Measurements from ENCODE around the gene PTDSS2. TPM values are rescaled to one million over a fixed set of nuclear protein-coding genes. Genes with fewer than 3 reads are reported as not detected.

PTDSS2 gene
- total RNA-seq, 1 experiment from 2014 or later, result 49.5 TPM

DNA sequence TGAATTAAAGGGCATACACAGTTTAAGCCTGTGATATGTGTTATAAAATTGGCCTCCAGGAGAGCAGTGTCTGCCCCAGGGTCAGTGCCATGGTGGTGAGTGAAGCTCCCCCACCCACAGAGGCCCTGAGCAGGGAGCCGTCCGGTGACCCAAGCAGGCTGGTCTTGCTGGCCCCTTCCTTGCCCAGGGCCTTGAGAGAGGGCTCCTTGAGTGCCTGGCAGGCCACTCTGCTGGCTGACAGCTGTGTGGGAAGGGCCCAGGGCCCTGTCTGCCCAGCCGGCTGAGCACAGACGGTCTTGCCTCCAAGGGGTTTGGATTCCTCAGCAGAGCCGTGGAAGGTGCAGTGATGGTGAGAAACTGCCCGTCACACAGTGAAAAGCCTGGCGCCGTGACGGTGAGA is 25.9 kb downstream of the PTDSS2 start (continued):
- no peak for TF ChIP-seq RORB (CRISPR knock-in tag; IDR thresholded peaks at IDR 0.05)
- no peak for TF ChIP-seq USF2 (CRISPR knock-in tag; IDR thresholded peaks at IDR 0.05)
- TF ChIP-seq ZNF396 (CRISPR knock-in tag; IDR thresholded peaks at IDR 0.05; ENCODE audit: borderline replicate concordance), result no peak
- TF ChIP-seq, protein P1, sequence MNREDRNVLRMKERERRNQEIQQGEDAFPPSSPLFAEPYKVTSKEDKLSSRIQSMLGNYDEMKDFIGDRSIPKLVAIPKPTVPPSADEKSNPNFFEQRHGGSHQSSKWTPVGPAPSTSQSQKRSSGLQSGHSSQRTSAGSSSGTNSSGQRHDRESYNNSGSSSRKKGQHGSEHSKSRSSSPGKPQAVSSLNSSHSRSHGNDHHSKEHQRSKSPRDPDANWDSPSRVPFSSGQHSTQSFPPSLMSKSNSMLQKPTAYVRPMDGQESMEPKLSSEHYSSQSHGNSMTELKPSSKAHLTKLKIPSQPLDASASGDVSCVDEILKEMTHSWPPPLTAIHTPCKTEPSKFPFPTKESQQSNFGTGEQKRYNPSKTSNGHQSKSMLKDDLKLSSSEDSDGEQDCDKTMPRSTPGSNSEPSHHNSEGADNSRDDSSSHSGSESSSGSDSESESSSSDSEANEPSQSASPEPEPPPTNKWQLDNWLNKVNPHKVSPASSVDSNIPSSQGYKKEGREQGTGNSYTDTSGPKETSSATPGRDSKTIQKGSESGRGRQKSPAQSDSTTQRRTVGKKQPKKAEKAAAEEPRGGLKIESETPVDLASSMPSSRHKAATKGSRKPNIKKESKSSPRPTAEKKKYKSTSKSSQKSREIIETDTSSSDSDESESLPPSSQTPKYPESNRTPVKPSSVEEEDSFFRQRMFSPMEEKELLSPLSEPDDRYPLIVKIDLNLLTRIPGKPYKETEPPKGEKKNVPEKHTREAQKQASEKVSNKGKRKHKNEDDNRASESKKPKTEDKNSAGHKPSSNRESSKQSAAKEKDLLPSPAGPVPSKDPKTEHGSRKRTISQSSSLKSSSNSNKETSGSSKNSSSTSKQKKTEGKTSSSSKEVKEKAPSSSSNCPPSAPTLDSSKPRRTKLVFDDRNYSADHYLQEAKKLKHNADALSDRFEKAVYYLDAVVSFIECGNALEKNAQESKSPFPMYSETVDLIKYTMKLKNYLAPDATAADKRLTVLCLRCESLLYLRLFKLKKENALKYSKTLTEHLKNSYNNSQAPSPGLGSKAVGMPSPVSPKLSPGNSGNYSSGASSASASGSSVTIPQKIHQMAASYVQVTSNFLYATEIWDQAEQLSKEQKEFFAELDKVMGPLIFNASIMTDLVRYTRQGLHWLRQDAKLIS (CRISPR knock-in tag; IDR thresholded peaks at IDR 0.05; ENCODE audit: borderline replicate concordance), result no peak
- TF ChIP-seq NR2C2 (CRISPR knock-in tag; IDR thresholded peaks at IDR 0.05), result no peak
- TF ChIP-seq SMAD3 (CRISPR knock-in tag; IDR thresholded peaks at IDR 0.05; ENCODE audit: borderline replicate concordance), result no peak
- TF ChIP-seq MAX (CRISPR knock-in tag; IDR thresholded peaks at IDR 0.05), result no peak
- no peak for TF ChIP-seq GABPB1 (CRISPR knock-in tag; IDR thresholded peaks at IDR 0.05)
- TF ChIP-seq MYBL2 (CRISPR knock-in tag; IDR thresholded peaks at IDR 0.05), result no peak
- TF ChIP-seq TP53 (CRISPR knock-in tag; IDR thresholded peaks at IDR 0.05), result no peak
- TF ChIP-seq, protein P2, sequence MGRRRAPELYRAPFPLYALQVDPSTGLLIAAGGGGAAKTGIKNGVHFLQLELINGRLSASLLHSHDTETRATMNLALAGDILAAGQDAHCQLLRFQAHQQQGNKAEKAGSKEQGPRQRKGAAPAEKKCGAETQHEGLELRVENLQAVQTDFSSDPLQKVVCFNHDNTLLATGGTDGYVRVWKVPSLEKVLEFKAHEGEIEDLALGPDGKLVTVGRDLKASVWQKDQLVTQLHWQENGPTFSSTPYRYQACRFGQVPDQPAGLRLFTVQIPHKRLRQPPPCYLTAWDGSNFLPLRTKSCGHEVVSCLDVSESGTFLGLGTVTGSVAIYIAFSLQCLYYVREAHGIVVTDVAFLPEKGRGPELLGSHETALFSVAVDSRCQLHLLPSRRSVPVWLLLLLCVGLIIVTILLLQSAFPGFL (CRISPR knock-in tag; IDR thresholded peaks at IDR 0.05; ENCODE audit: borderline replicate concordance), result no peak
- TF ChIP-seq, protein P3, sequence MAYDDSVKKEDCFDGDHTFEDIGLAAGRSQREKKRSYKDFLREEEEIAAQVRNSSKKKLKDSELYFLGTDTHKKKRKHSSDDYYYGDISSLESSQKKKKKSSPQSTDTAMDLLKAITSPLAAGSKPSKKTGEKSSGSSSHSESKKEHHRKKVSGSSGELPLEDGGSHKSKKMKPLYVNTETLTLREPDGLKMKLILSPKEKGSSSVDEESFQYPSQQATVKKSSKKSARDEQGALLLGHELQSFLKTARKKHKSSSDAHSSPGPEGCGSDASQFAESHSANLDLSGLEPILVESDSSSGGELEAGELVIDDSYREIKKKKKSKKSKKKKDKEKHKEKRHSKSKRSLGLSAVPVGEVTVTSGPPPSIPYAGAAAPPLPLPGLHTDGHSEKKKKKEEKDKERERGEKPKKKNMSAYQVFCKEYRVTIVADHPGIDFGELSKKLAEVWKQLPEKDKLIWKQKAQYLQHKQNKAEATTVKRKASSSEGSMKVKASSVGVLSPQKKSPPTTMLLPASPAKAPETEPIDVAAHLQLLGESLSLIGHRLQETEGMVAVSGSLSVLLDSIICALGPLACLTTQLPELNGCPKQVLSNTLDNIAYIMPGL (CRISPR knock-in tag; IDR thresholded peaks at IDR 0.05), result no peak

- no peaks in the 10 kb centered on the region for H3K27me3 Mint-ChIP-seq (ENCODE audit: low read depth)
- no peaks in the 10 kb centered on the region for H3K9me3 Mint-ChIP-seq
- peaks cover 5% of the 10 kb centered on the region for H3K36me3 Mint-ChIP-seq
- 0 out of 2 replicates have a peak, but pooled peaks cover 3% of the 10 kb centered on the region for H3K4me1 Mint-ChIP-seq
- H3K27ac Mint-ChIP-seq, result peak overlapping the region; percentile 72
- ATAC-seq (no peak), DNase-seq (ENCODE audit: low spot score) (no peak)
- no peak overlapping the region for H3K4me3 Mint-ChIP-seq
- POLR2A ChIA-PET, result no interaction called here
- CTCF ChIA-PET, result interaction anchor here (0.7 to 1.1 kb wide), 2 partner anchors 28 to 86 kb away, joined by 3 read pairs; no protein-coding TSS in a partner anchor
- TF ChIP-seq MAX (CRISPR knock-in tag; IDR thresholded peaks at IDR 0.05) (no peak), GABPB1 (CRISPR knock-in tag; IDR thresholded peaks at IDR 0.05) (no peak), SMAD4 (CRISPR knock-in tag; IDR thresholded peaks at IDR 0.05) (no peak), RORB (CRISPR knock-in tag; IDR thresholded peaks at IDR 0.05) (no peak), PRRX2 (CRISPR knock-in tag; IDR thresholded peaks at IDR 0.05) (no peak), AR (CRISPR knock-in tag; IDR thresholded peaks at IDR 0.05) (no peak), ZNF138 (CRISPR knock-in tag; conservative IDR thresholded peaks at IDR 0.05) (no peak), TEAD1 (CRISPR knock-in tag; IDR thresholded peaks at IDR 0.05) (no peak), ELF4 (CRISPR knock-in tag; IDR thresholded peaks at IDR 0.05; ENCODE audit: low read depth) (no peak), GRHL2 (CRISPR knock-in tag; IDR thresholded peaks at IDR 0.05; ENCODE audit: insufficient replicate concordance, severe bottlenecking) (no peak), CREB1 (CRISPR knock-in tag; IDR thresholded peaks at IDR 0.05) (no peak), MXD4 (CRISPR knock-in tag; IDR thresholded peaks at IDR 0.05; ENCODE audit: borderline replicate concordance) (no peak), TCF7 (CRISPR knock-in tag; IDR thresholded peaks at IDR 0.05; ENCODE audit: low read depth) (no peak), IRF2 (CRISPR knock-in tag; IDR thresholded peaks at IDR 0.05; ENCODE audit: borderline replicate concordance, low read depth) (no peak)
- TF ChIP-seq, protein P3 (CRISPR knock-in tag; IDR thresholded peaks at IDR 0.05), result no peak
Measured at GRCh38 chr11:476416-476815, 26.3 kb downstream of the PTDSS2 start.
